Measurements from ENCODE around the gene AGPS.

DNA sequence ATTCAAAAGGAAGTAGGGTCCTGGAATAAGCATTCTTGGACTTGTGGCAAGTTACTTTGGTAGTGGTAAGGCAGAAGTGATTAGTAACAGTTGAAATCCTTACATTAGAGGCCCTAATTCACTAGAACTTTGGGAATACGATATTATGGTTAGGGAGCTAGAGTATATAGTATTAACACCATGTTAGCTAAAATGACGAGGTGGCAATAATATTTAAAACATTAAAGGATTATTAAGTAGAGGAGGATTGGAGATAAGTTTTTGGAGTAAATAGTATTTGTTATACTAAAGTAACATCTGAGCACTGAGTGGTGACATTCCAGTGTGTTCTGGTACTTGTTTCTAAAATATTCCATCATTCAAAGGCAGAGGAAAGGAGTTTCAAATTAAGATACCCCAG is 91.0 kb downstream of the AGPS start:
- TF ChIP-seq, protein P1, sequence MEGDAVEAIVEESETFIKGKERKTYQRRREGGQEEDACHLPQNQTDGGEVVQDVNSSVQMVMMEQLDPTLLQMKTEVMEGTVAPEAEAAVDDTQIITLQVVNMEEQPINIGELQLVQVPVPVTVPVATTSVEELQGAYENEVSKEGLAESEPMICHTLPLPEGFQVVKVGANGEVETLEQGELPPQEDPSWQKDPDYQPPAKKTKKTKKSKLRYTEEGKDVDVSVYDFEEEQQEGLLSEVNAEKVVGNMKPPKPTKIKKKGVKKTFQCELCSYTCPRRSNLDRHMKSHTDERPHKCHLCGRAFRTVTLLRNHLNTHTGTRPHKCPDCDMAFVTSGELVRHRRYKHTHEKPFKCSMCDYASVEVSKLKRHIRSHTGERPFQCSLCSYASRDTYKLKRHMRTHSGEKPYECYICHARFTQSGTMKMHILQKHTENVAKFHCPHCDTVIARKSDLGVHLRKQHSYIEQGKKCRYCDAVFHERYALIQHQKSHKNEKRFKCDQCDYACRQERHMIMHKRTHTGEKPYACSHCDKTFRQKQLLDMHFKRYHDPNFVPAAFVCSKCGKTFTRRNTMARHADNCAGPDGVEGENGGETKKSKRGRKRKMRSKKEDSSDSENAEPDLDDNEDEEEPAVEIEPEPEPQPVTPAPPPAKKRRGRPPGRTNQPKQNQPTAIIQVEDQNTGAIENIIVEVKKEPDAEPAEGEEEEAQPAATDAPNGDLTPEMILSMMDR (IDR thresholded peaks at IDR 0.05; ENCODE audit: low read depth, low read length, poor library complexity, severe bottlenecking), result no peak
- TF ChIP-seq EZH2phosphoT487 (IDR thresholded peaks at IDR 0.05; ENCODE audit: borderline replicate concordance, low read length), result no peak
